GM12878 (cell line): ENCODE data around the gene IRS1. TPM values are rescaled to one million over a fixed set of nuclear protein-coding genes. Genes with fewer than 3 reads are reported as not detected.
A peak's percentile ranks its signal among the peaks of the same experiment; 100 is the strongest.

ENCODE experiments used
- ATAC-seq: fragments of 200-7000 bp; cut with Tn5 transposase; 3 replicates; pipeline ENCODE4 v1.9.1; 2020; ENCODE audit warnings: mild to moderate bottlenecking, moderate library complexity
- BruUV-seq: library from RNA; stranded (reverse); fragments of 400-500 nt; replicated peaks from 2 replicates; lab custom pipeline; 2021; lab: Mats Ljungman, UMichigan
- CTCF ChIA-PET: fragments of 300-600 bp; sonication (Branson Sonifier 250); formaldehyde crosslinking; extraction: SDS; loops from one replicate; lab custom pipeline; 2021; ENCODE audit warnings: inconsistent platforms; lab: Yijun Ruan, JAX
- POLR2A ChIA-PET: fragments of 350-600 bp; formaldehyde crosslinking; extraction: SDS; loops from one replicate; lab custom pipeline; 2021; ENCODE audit warnings: inconsistent platforms; lab: Charles Lee
- RAD21 ChIA-PET: fragments of 300-600 bp; sonication (Branson Sonifier 250); formaldehyde crosslinking; loops from one replicate; lab custom pipeline; 2023; ENCODE audit warnings: antibody characterized with exemption; ENCODE audit not compliant: unreplicated experiment; lab: Charles Lee
- SMC1A ChIA-PET: fragments of 300-600 bp; sonication (Branson Sonifier 250); formaldehyde crosslinking; loops from one replicate; lab custom pipeline; 2023; ENCODE audit not compliant: unreplicated experiment, uncharacterized antibody; lab: Charles Lee
- DNase-seq: peaks from one replicate; pipeline ENCODE4 v3.0.0-alpha.2; 2011; ENCODE audit warnings: low read depth, low spot score
- FAIRE-seq: peaks from 3 replicates; lab custom pipeline; 2011; peaks lifted over from hg19 to GRCh38; lab: Jason Lieb, UNC
- H2AFZ ChIP-seq: 2 replicates; pipeline ENCODE4 v1.6.0; 2011; ENCODE audit warnings: low read depth, low read length, control low read depth; ENCODE audit not compliant: control insufficient read depth
- H3K27ac ChIP-seq: 2 replicates; pipeline ENCODE4 v1.5.1; 2011; ENCODE audit warnings: control low read depth; ENCODE audit not compliant: control insufficient read depth, insufficient read depth
- H3K27me3 ChIP-seq, 2 experiments: replicated peaks in 1 of 2; 2 replicates each; pipeline versions ENCODE4 v1.6.0 to v1.6.1; 2011; ENCODE audit warnings: low read length in 1 of 2; ENCODE audit not compliant: control insufficient read depth in 2 of 2, insufficient read depth in 2 of 2
- H3K36me3 ChIP-seq, 2 experiments: 2 replicates each; pipeline ENCODE4 v1.5.1; 2011; ENCODE audit warnings: low read length in 1 of 2; ENCODE audit not compliant: control insufficient read depth in 2 of 2, insufficient read depth in 2 of 2
- H3K4me1 ChIP-seq: 2 replicates; pipeline ENCODE4 v1.6.1; 2011; ENCODE audit warnings: mild to moderate bottlenecking, low read length, moderate library complexity, mixed read lengths; ENCODE audit not compliant: control insufficient read depth, insufficient read depth
- H3K4me2 ChIP-seq: 2 replicates; pipeline ENCODE4 v1.6.0; 2011; ENCODE audit warnings: control low read depth; ENCODE audit not compliant: control insufficient read depth, insufficient read depth
- H3K4me3 ChIP-seq: fragments of 200-600 bp; sonication (generic); 2 replicates; pipeline ENCODE4 v1.5.1; 2016
- H3K79me2 ChIP-seq: 2 replicates; pipeline ENCODE4 v1.6.0; 2011; ENCODE audit warnings: low read length; ENCODE audit not compliant: control insufficient read depth, insufficient read depth
- H3K9ac ChIP-seq: 2 replicates; pipeline ENCODE4 v1.8.0; 2011; ENCODE audit warnings: low read length, control low read depth, mixed read lengths; ENCODE audit not compliant: control insufficient read depth, insufficient read depth
- H3K9me3 ChIP-seq: replicated peaks from 3 replicates; pipeline ENCODE4 v1.5.1; 2011; ENCODE audit warnings: mild to moderate bottlenecking, low read length; ENCODE audit not compliant: control insufficient read depth, insufficient read depth
- H4K20me1 ChIP-seq: 2 replicates; pipeline ENCODE4 v1.6.0; 2011; ENCODE audit not compliant: control insufficient read depth, insufficient read depth
- BMI1 ChIP-seq: fragments of 450-650 bp; IDR thresholded peaks from 2 replicates; pipeline ENCODE4 v1.6.1; 2016; ENCODE audit warnings: mild to moderate bottlenecking, moderate library complexity, borderline replicate concordance
- CHD4 ChIP-seq: fragments of 200-600 bp; sonication (generic); IDR thresholded peaks from 2 replicates; pipeline ENCODE4 v1.6.1; 2016; ENCODE audit warnings: mild to moderate bottlenecking
- EP300 ChIP-seq, 2 experiments: fragments of 150-350 bp in 1 of 2; IDR thresholded peaks; 2 replicates each; pipeline ENCODE4 v1.6.1; 2011 to 2012; ENCODE audit warnings: low read depth in 2 of 2, low read length in 2 of 2, borderline replicate concordance in 1 of 2, improper control_type of control experiment in 1 of 2, inconsistent platforms in 1 of 2; ENCODE audit not compliant: control insufficient read depth in 1 of 2
- FOS ChIP-seq: IDR thresholded peaks from 3 replicates; pipeline ENCODE4 v1.6.1; 2011; ENCODE audit warnings: borderline replicate concordance; ENCODE audit not compliant: insufficient read length; ENCODE audit errors: extremely low read depth
- KDM1A ChIP-seq: fragments of 200-600 bp; sonication (generic); IDR thresholded peaks from 2 replicates; pipeline ENCODE4 v1.6.1; 2016; ENCODE audit warnings: borderline replicate concordance
- SPI1 ChIP-seq: IDR thresholded peaks from 2 replicates; pipeline ENCODE4 v1.6.1; 2011; ENCODE audit warnings: low read depth, mild to moderate bottlenecking, low read length, moderate library complexity, borderline replicate concordance; ENCODE audit not compliant: insufficient read depth
- SUPT20H ChIP-seq: IDR thresholded peaks from 2 replicates; pipeline ENCODE4 v1.6.1; 2011; ENCODE audit warnings: low read depth, mild to moderate bottlenecking, low read length, moderate library complexity, borderline replicate concordance; ENCODE audit not compliant: control insufficient read depth
- SUZ12 ChIP-seq: fragments of 200-600 bp; sonication (generic); IDR thresholded peaks from one replicate; pipeline ENCODE4 v1.6.1; 2018; ENCODE audit warnings: antibody characterized with exemption, mild to moderate bottlenecking; ENCODE audit not compliant: unreplicated experiment
- TAF1 ChIP-seq: IDR thresholded peaks from 2 replicates; pipeline ENCODE4 v1.6.1; 2011; ENCODE audit warnings: mild to moderate bottlenecking, low read depth, low read length, borderline replicate concordance
- ZBED1 ChIP-seq: IDR thresholded peaks from 2 replicates; pipeline ENCODE4 v1.6.1; 2016; ENCODE audit warnings: borderline replicate concordance
- ZSCAN29 ChIP-seq: fragments of 450-650 bp; IDR thresholded peaks from 2 replicates; pipeline ENCODE4 v1.6.1; 2017; ENCODE audit warnings: mild to moderate bottlenecking, moderate library complexity
- ZZZ3 ChIP-seq: IDR thresholded peaks from 2 replicates; pipeline ENCODE4 v1.6.1; 2011; ENCODE audit warnings: low read depth; ENCODE audit not compliant: control insufficient read depth, insufficient read length
- WGBS: methylation state at CpG from one replicate; pipeline ENCODE4 v1.1.6; 2016; ENCODE audit warnings: low lambda C conversion rate; ENCODE audit not compliant: insufficient replicate concordance, insufficient coverage; ENCODE audit errors: missing lambda C conversion rate; 5-methylcytosine and 5-hydroxymethylcytosine counted together
- in situ Hi-C: fragments of 300-500 bp; cut with MboI; formaldehyde crosslinking; loops from 9 replicates; pipeline ENCODE4 v1.14.3; 2018; ENCODE audit warnings: mixed read lengths
- intact Hi-C: fragments of 100-400 bp; cut with micrococcal nuclease; formaldehyde crosslinking; loops from one replicate; pipeline ENCODE4 v1.14.2; 2022; ENCODE audit not compliant: unreplicated experiment
- polyA plus RNA-seq, 11 experiments: library from polyadenylated mRNA; depleted of rRNA in 4 of 11; unstranded in 6 of 11; stranded (reverse) in 5 of 11; fragments of >200 nt; fragmentation: Nextera tagmentation in 4 of 11; fragmentation: Illumina TruSeq in 1 of 11; extraction: Ambion mirVana in 4 of 11; extraction: Trizol in 1 of 11; gene quantifications; 1 replicate in 1 of 11; 2 replicates in 10 of 11; pipeline versions ENCODE4 v1.2.1 to v1.2.3, GENCODE V29; 2011 to 2016; ENCODE audit warnings: inconsistent platforms in 2 of 11, missing spikeins in 2 of 11, low read depth in 1 of 11
- total RNA-seq, 4 experiments: library from RNA; depleted of rRNA in 3 of 4; stranded (reverse); fragments of >200 nt in 3 of 4; fragmentation: Illumina TruSeq in 1 of 4; extraction: Trizol in 1 of 4; gene quantifications; 2 replicates each; pipeline versions ENCODE4 v1.2.1 to v1.2.3, GENCODE V29; 2013 to 2021
- TF ChIP-seq, protein P1 (sequence below): fragments of 450-650 bp; conservative IDR thresholded peaks from 2 replicates; pipeline ENCODE4 v1.6.1; 2017; ENCODE audit warnings: mild to moderate bottlenecking, moderate library complexity
- TF ChIP-seq, protein P2 (sequence below): fragments of 450-650 bp; formaldehyde crosslinking; IDR thresholded peaks from 2 replicates; pipeline ENCODE4 v1.5.0; 2022; ENCODE audit warnings: mild to moderate bottlenecking, missing genetic modification characterization

The IRS1 gene
- total and polyA plus RNA-seq, 10 of the 15 experiments (the other 5 are each of a cell fraction or from before 2014, with no cell fraction given), result 0.03 to 1.7 (median 0.34) TPM

DNA sequence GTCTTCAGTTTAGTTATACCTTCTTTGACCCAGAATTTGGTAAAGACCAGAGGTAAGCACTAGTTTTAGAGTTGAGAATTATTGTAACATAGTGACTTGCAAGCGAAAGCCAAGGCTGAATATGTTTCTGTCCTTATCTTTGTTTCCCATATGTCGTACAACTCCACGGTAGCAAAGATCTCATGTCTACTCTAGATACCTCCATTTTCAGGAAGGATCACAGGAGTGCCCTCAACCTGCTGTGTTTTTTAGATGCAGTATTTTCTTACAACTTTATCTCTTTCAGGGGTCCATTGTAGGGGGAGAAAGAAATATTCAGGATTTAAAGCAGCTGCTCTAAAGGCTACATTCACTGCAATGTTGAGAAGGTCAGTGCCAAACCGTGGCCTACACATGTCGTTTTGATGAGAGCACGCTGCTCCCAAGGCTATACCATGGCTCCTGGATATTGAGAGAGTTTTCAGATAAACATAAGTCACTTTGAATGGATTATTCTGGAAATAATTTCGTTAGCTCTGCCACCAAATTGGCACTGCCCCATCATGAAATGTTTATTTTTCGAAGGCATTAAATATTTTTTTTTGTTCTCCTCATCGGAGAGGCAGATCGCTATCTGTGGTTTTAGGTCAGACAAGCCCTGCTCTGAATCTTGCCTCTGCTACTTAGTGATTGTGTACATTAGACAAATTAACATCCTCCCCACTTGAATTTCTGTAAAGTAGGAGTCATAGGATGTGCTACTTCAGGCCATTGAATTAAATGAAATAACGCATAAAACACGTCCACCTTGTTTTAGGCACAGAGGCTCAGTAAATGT lies 38.4 kb upstream of the IRS1 start (continued):
- TF ChIP-seq BMI1, result no peak
- TF ChIP-seq ZZZ3, result no peak
- no peak for TF ChIP-seq CHD4
- TF ChIP-seq SPI1, result no peak

DNA sequence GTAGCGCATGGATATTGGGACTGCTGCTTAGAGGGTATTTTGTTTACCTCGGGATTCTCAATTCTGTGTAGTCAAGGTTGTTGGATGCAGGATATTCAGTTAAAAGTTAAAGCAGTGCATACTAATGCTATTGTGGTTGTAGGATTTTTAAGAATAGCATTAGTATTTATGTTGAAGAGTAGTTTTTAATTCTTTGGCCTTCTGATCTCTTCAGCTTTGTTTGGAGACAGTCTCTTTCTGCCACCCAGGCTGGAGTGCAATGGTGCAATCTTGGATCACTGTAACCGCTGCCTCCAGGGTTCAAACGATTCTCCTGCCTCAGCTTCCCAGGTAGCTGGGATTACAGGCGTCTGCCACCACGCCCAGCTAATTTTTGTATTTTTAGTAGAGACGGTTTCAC lies 37.7 kb upstream of the IRS1 start:
- Histone ChIP-seq H3K9ac (peak overlapping the region; percentile 98), H3K27ac (peak overlapping the region; percentile 97), H3K27me3 (no peaks in the 10 kb centered on the region), H3K79me2 (peaks cover 75% of the 10 kb centered on the region), H3K9me3 (peaks cover 5% of the 10 kb centered on the region), H3K4me2 (peak overlapping the region; percentile 73), H2AFZ (no peak overlapping the region), H3K4me3 (peak overlapping the region; percentile 79), H4K20me1 (no peaks in the 10 kb centered on the region), H3K4me1 (peaks cover 10% of the 10 kb centered on the region; the same call in 1 of the 2 replicates), H3K36me3 (no peaks in the 10 kb centered on the region)
- ChIA-PET SMC1A (interaction anchor here (0.6 to 4.1 kb wide), 8 partner anchors 8 to 628 kb away, joined by 3 to 18 read pairs (median 3); no protein-coding TSS in a partner anchor), CTCF (interaction anchor here (1.5 kb wide), 1 partner anchor 25 kb away, joined by 4 read pairs; no protein-coding TSS in a partner anchor), RAD21 (interaction anchor here (3.2 kb wide), 1 partner anchor 8 kb away, joined by 9 read pairs; no protein-coding TSS in a partner anchor), POLR2A (interaction anchor here (0.8 to 1.0 kb wide), 2 partner anchors 8 to 22 kb away, joined by 3 to 4 read pairs; no protein-coding TSS in a partner anchor)
- ATAC-seq (no peak), DNase-seq (no peak), FAIRE-seq (no peak)
- no TSS peak for BruUV-seq
- in situ Hi-C loops, result loop anchor here (5.0 to 25.0 kb wide), 2 partner anchors 135 to 950 kb away; no protein-coding TSS in a partner anchor
- TF ChIP-seq, protein P1, sequence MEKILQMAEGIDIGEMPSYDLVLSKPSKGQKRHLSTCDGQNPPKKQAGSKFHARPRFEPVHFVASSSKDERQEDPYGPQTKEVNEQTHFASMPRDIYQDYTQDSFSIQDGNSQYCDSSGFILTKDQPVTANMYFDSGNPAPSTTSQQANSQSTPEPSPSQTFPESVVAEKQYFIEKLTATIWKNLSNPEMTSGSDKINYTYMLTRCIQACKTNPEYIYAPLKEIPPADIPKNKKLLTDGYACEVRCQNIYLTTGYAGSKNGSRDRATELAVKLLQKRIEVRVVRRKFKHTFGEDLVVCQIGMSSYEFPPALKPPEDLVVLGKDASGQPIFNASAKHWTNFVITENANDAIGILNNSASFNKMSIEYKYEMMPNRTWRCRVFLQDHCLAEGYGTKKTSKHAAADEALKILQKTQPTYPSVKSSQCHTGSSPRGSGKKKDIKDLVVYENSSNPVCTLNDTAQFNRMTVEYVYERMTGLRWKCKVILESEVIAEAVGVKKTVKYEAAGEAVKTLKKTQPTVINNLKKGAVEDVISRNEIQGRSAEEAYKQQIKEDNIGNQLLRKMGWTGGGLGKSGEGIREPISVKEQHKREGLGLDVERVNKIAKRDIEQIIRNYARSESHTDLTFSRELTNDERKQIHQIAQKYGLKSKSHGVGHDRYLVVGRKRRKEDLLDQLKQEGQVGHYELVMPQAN, result no peak
- TF ChIP-seq ZSCAN29, result no peak
- no peak for TF ChIP-seq ZBED1
- TF ChIP-seq KDM1A, result no peak
- no peak for TF ChIP-seq TAF1
- no peak for TF ChIP-seq FOS
- TF ChIP-seq SUZ12, result no peak
- TF ChIP-seq, protein P2, sequence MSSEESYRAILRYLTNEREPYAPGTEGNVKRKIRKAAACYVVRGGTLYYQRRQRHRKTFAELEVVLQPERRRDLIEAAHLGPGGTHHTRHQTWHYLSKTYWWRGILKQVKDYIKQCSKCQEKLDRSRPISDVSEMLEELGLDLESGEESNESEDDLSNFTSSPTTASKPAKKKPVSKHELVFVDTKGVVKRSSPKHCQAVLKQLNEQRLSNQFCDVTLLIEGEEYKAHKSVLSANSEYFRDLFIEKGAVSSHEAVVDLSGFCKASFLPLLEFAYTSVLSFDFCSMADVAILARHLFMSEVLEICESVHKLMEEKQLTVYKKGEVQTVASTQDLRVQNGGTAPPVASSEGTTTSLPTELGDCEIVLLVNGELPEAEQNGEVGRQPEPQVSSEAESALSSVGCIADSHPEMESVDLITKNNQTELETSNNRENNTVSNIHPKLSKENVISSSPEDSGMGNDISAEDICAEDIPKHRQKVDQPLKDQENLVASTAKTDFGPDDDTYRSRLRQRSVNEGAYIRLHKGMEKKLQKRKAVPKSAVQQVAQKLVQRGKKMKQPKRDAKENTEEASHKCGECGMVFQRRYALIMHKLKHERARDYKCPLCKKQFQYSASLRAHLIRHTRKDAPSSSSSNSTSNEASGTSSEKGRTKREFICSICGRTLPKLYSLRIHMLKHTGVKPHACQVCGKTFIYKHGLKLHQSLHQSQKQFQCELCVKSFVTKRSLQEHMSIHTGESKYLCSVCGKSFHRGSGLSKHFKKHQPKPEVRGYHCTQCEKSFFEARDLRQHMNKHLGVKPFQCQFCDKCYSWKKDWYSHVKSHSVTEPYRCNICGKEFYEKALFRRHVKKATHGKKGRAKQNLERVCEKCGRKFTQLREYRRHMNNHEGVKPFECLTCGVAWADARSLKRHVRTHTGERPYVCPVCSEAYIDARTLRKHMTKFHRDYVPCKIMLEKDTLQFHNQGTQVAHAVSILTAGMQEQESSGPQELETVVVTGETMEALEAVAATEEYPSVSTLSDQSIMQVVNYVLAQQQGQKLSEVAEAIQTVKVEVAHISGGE, result no peak
- TF ChIP-seq SUPT20H, result no peak
- no peak for TF ChIP-seq EP300 (IDR thresholded peaks at IDR 0.05; ENCODE audit: borderline replicate concordance in 1 of 2, control insufficient read depth in 1 of 2, low read depth in 2 of 2, low read length in 2 of 2)
- 68% methylated on average over 7 of the region's 7 CpGs for WGBS
- intact Hi-C loops, result loop anchor here (2.0 to 10.0 kb wide), 5 partner anchors 25 to 1893 kb away; partner anchors contain the start of gene DOCK10
